Kidney (tissue), 14 donors: Measurements from ENCODE around the gene LSM3. TPM values are rescaled to one million over a fixed set of nuclear protein-coding genes. Genes with fewer than 3 reads are reported as not detected.

Experiments
- DNase-seq, 5 donors: peaks; one replicate each; pipeline ENCODE4 v3.0.0-alpha.2; 2013 to 2020
- FAIRE-seq: peaks from 2 replicates; lab custom pipeline; 2012; peaks lifted over from hg19 to GRCh38; lab: Jason Lieb, UNC
- H3K27ac ChIP-seq, 2 donors: one replicate each; pipeline ENCODE4 v1.7.0; 2013; ENCODE audit warnings: low read depth in 2 of 2, low read length in 2 of 2, inconsistent platforms in 1 of 2
- H3K27me3 ChIP-seq: one replicate; pipeline ENCODE4 v1.7.1; 2013; ENCODE audit warnings: low read length, inconsistent platforms; ENCODE audit not compliant: control insufficient read depth, insufficient read depth
- H3K36me3 ChIP-seq, 3 donors: one replicate each; pipeline versions ENCODE4 v1.7.0 to v1.7.1; 2013; ENCODE audit warnings: low read length in 3 of 3, control low read depth in 1 of 3, inconsistent platforms in 1 of 3; ENCODE audit not compliant: insufficient read depth in 3 of 3, control insufficient read depth in 2 of 3
- H3K4me1 ChIP-seq, 3 donors: one replicate each; pipeline versions ENCODE4 v1.7.0 to v1.7.1; 2013; ENCODE audit warnings: low read length in 3 of 3, inconsistent platforms in 1 of 3, low read depth in 1 of 3; ENCODE audit not compliant: control insufficient read depth in 2 of 3, insufficient read depth in 2 of 3
- H3K4me3 ChIP-seq, 3 donors: one replicate each; pipeline versions ENCODE4 v1.7.0 to v1.8.1; 2013; ENCODE audit warnings: low read length in 3 of 3, control low read depth in 1 of 3, inconsistent platforms in 1 of 3
- H3K9ac ChIP-seq, 3 donors: one replicate each; pipeline versions ENCODE4 v1.7.0 to v1.7.1; 2013; ENCODE audit warnings: low read length in 3 of 3, control low read depth in 1 of 3, inconsistent platforms in 1 of 3
- H3K9me3 ChIP-seq, 3 donors: one replicate each; pipeline versions ENCODE4 v1.7.0 to v1.7.1; 2013; ENCODE audit warnings: low read length in 3 of 3, control low read depth in 1 of 3, inconsistent platforms in 1 of 3; ENCODE audit not compliant: control insufficient read depth in 2 of 3, insufficient read depth in 1 of 3
- CTCF ChIP-seq: IDR thresholded peaks from 3 replicates; pipeline ENCODE4 v1.5.1; 2012; ENCODE audit warnings: mild to moderate bottlenecking, moderate library complexity, borderline replicate concordance; ENCODE audit not compliant: insufficient read depth; ENCODE audit errors: extremely low read depth
- intact Hi-C: fragments of 100-400 bp; cut with DNase I; formaldehyde crosslinking; loops from one replicate; pipeline ENCODE4 v1.11.1; 2022
- polyA plus RNA-seq: library from polyadenylated mRNA; stranded (reverse); fragments of 350-450 nt; fragmentation: Illumina TruSeq; extraction: RNeasy Lipid Tissue Mini Kit (QIAGEN cat#74804); gene quantifications from one replicate; pipeline ENCODE4 v1.2.3, GENCODE V29; 2014; ENCODE audit warnings: low read depth, low replicate concordance; ENCODE audit not compliant: insufficient read depth
- total RNA-seq: library from RNA; stranded (reverse); fragmentation: NEBNext Ultra II Directional; extraction: Animal tissue kit (Norgen Biotek cat#: 25700); gene quantifications from one replicate; pipeline ENCODE4 v1.2.1, GENCODE V29; 2021
- donor health status: control.
- donor health status: control.
- donor health status: control.
- donor health status: control.
- donor health status: control.
- donor health status: DM: yes; HTN: yes; CAD: no.
- donor health status: Normal renal cell carcinoma (clear cell type).

LSM3 gene
- total and polyA plus RNA-seq, 2 donors from 2014 or later: 11.9 to 30.2 TPM

- DNase-seq (no peak), FAIRE-seq (no peak)
- Histone ChIP-seq H3K27ac (no peak overlapping the region), H3K9ac (no peak overlapping the region), H3K4me1 (peaks cover 0 to 6% (median 0%) of the 10 kb centered on the region in 3 donors), H3K36me3 (no peaks in the 10 kb centered on the region), H3K4me3 (no peak overlapping the region), H3K9me3 (no peaks in the 10 kb centered on the region), H3K27me3 (no peaks in the 10 kb centered on the region)
- TF ChIP-seq CTCF: no peak
- intact Hi-C loops: no loop called here
These were observed 36.1 kb downstream of the LSM3 start for GRCh38 chr3:14214764-14215163.

- H3K9me3 ChIP-seq: peaks cover 0 to under 1% (median 0%) of the 10 kb centered on the region in 3 donors
- intact Hi-C loops: no loop called here
- peak overlapping the region; percentile 58 to 77 (median 70) for H3K4me3 ChIP-seq
- peak overlapping the region; percentile 61 to 65 for H3K27ac ChIP-seq
- DNase-seq (peak in 4 of 5 donors; percentile 81 to 95 (median 86)), FAIRE-seq (no peak)
- TF ChIP-seq CTCF: peak; percentile 40
- H3K9ac ChIP-seq: peak overlapping the region in 2 of 3 donors; percentile 19 to 67
- no peaks in the 10 kb centered on the region for H3K27me3 ChIP-seq
- H3K4me1 ChIP-seq: no peaks in the 10 kb centered on the region
- H3K36me3 ChIP-seq: no peaks in the 10 kb centered on the region
These were observed 37.8 kb downstream of the LSM3 start for GRCh38 chr3:14216257-14217048.

- Histone ChIP-seq H3K9ac (no peak overlapping the region), H3K36me3 (no peaks in the 10 kb centered on the region), H3K4me3 (no peak overlapping the region), H3K9me3 (peaks cover 0 to 4% (median 3%) of the 10 kb centered on the region in 3 donors), H3K4me1 (no peaks in the 10 kb centered on the region), H3K27ac (no peak overlapping the region), H3K27me3 (no peaks in the 10 kb centered on the region)
- no peak for TF ChIP-seq CTCF
- FAIRE-seq (no peak), DNase-seq (no peak)
- intact Hi-C loops: no loop called here
These were observed 39.7 kb downstream of the LSM3 start for GRCh38 chr3:14218355-14218754.
